ENCODE measurements around the gene ARHGAP27. TPM values are rescaled to one million over a fixed set of nuclear protein-coding genes. Genes with fewer than 3 reads are reported as not detected.

Gene ARHGAP27
- total RNA-seq, 4 donors from 2014 or later, result 194 to 489 (median 294) TPM

GRCh38 chr17:45388604-45389325, 43.9 kb downstream of the ARHGAP27 start:
- intact Hi-C loops (cut with DNase I; ENCODE audit: low total_unique reads), result loop anchor here (5.0 kb wide), 1 partner anchor 66 kb away; no protein-coding TSS in a partner anchor

GRCh38 chr17:45387739-45388138, 44.9 kb downstream of the ARHGAP27 start:
- intact Hi-C loops (cut with DNase I; ENCODE audit: low total_unique reads), result loop anchor here (5.0 kb wide), 1 partner anchor 65 kb away; no protein-coding TSS in a partner anchor
- Histone ChIP-seq H3K4me3 (no peak overlapping the region), H3K4me1 (peaks cover 0 to 3% (median 0%) of the 10 kb centered on the region in 4 donors), H3K27me3 (peaks cover 3% of the 10 kb centered on the region), H3K36me3 (no peaks in the 10 kb centered on the region), H3K9me3 (no peaks in the 10 kb centered on the region), H3K27ac (no peak overlapping the region)
- TF ChIP-seq POLR2AphosphoS5 (IDR thresholded peaks at IDR 0.05), result no peak
- TF ChIP-seq EP300 (IDR thresholded peaks at IDR 0.05; ENCODE audit: low read depth), result no peak
- TF ChIP-seq POLR2A (IDR thresholded peaks at IDR 0.05), result no peak
- TF ChIP-seq CTCF (IDR thresholded peaks at IDR 0.05), result no peak
- WGBS, 2 donors (ENCODE audit: low coverage in 1 of 2), result 81 to 91% methylated on average over 2 to 3 of the region's 3 CpGs
- in situ Hi-C loops (cut with MboI; ENCODE audit: low pct_ligation_motif_present in 1 of 4, low pct_unique_long_range_greater_than_20kb in 1 of 4, low sequenced_read_pairs in 3 of 4), result loop anchor here (5.0 to 10.0 kb wide), 3 partner anchors 113 to 173 kb away; no protein-coding TSS in a partner anchor
- no peak for DNase-seq

More at GRCh38 chr17:45388604-45389325, 43.9 kb downstream of the ARHGAP27 start:
- in situ Hi-C loops (cut with MboI; ENCODE audit: low pct_ligation_motif_present in 1 of 4, low pct_unique_long_range_greater_than_20kb in 1 of 4, low sequenced_read_pairs in 3 of 4), result loop anchor here (5.0 to 10.0 kb wide), 3 partner anchors 114 to 174 kb away; no protein-coding TSS in a partner anchor
- peaks cover 0 to 3% (median 0%) of the 10 kb centered on the region in 4 donors for H3K4me1 ChIP-seq
- 62 to 70% methylated on average over 6 to 8 of the region's 10 CpGs for whole genome bisulfite sequencing, 2 donors (ENCODE audit: low coverage in 1 of 2)
- H3K27me3 ChIP-seq, result peaks cover 3% of the 10 kb centered on the region
- no peaks in the 10 kb centered on the region for H3K9me3 ChIP-seq
- no peaks in the 10 kb centered on the region for H3K36me3 ChIP-seq
- H3K4me3 ChIP-seq, result no peak overlapping the region
- no peak for TF ChIP-seq CTCF (IDR thresholded peaks at IDR 0.05)
- TF ChIP-seq EP300 (IDR thresholded peaks at IDR 0.05; ENCODE audit: low read depth), result no peak
- TF ChIP-seq POLR2A (IDR thresholded peaks at IDR 0.05), result no peak
- TF ChIP-seq POLR2AphosphoS5 (IDR thresholded peaks at IDR 0.05), result no peak
- no peak for DNase-seq
- H3K27ac ChIP-seq, result no peak overlapping the region

GRCh38 chr17:45386178-45386577, 46.5 kb downstream of the ARHGAP27 start:
- no peak for DNase-seq
- intact Hi-C loops (cut with DNase I; ENCODE audit: low total_unique reads), result loop anchor here (5.0 kb wide), 1 partner anchor 64 kb away; no protein-coding TSS in a partner anchor
- Histone ChIP-seq H3K27ac (no peak overlapping the region), H3K4me1 (peaks cover 0 to 4% (median 0%) of the 10 kb centered on the region in 4 donors), H3K4me3 (no peak overlapping the region), H3K9me3 (no peaks in the 10 kb centered on the region), H3K27me3 (peaks cover 3% of the 10 kb centered on the region), H3K36me3 (no peaks in the 10 kb centered on the region)
- TF ChIP-seq EP300 (IDR thresholded peaks at IDR 0.05; ENCODE audit: low read depth) (no peak), POLR2A (IDR thresholded peaks at IDR 0.05) (no peak), POLR2AphosphoS5 (IDR thresholded peaks at IDR 0.05) (no peak), CTCF (IDR thresholded peaks at IDR 0.05) (no peak)
- in situ Hi-C loops (cut with MboI; ENCODE audit: low pct_ligation_motif_present in 1 of 4, low pct_unique_long_range_greater_than_20kb in 1 of 4, low sequenced_read_pairs in 3 of 4), result loop anchor here (5.0 to 10.0 kb wide), 3 partner anchors 111 to 171 kb away; no protein-coding TSS in a partner anchor
- 51 to 76% methylated on average over 3 to 4 of the region's 4 CpGs for WGBS, 2 donors (ENCODE audit: low coverage in 1 of 2)

GRCh38 chr17:45385331-45385997, 47.2 kb downstream of the ARHGAP27 start:
- peaks cover 3% of the 10 kb centered on the region for H3K27me3 ChIP-seq
- TF ChIP-seq POLR2AphosphoS5 (IDR thresholded peaks at IDR 0.05), result peak in 1 of 3 donors; percentile 18
- no peak for TF ChIP-seq POLR2A (IDR thresholded peaks at IDR 0.05)
- peak; percentile 97 to 99 (median 98) for TF ChIP-seq CTCF (IDR thresholded peaks at IDR 0.05)
- no peak for TF ChIP-seq EP300 (IDR thresholded peaks at IDR 0.05; ENCODE audit: low read depth)
- H3K4me3 ChIP-seq, result no peak overlapping the region
- H3K27ac ChIP-seq, result no peak overlapping the region
- intact Hi-C loops (cut with DNase I; ENCODE audit: low total_unique reads), result loop anchor here (1.0 to 5.0 kb wide), 3 partner anchors 63 to 165 kb away; partner anchors contain the start of gene FMNL1
- in situ Hi-C loops (cut with MboI; ENCODE audit: low pct_ligation_motif_present in 1 of 4, low pct_unique_long_range_greater_than_20kb in 1 of 4, low sequenced_read_pairs in 3 of 4), result loop anchor here (5.0 to 10.0 kb wide), 3 partner anchors 111 to 171 kb away; no protein-coding TSS in a partner anchor
- no peaks in the 10 kb centered on the region for H3K36me3 ChIP-seq
- peak; percentile 92 for DNase-seq
- H3K4me1 ChIP-seq, result peaks cover 0 to 10% (median 0%) of the 10 kb centered on the region in 4 donors
- WGBS, 2 donors (ENCODE audit: low coverage in 1 of 2), result 3% methylated on average over 13 of the region's 13 CpGs; no CpG with 5 or more reads in 1 of the 2 donors
- H3K9me3 ChIP-seq, result no peaks in the 10 kb centered on the region
